ENCODE results near the gene VDAC1. TPM values are rescaled to one million over a fixed set of nuclear protein-coding genes. Genes with fewer than 3 reads are reported as not detected.

The VDAC1 gene
- total RNA-seq, 8 experiments from 2014 or later, result 157 to 304 (median 187) TPM

- in situ Hi-C loops (cut with MboI; ENCODE audit: low pct_unique_long_range_greater_than_20kb in 2 of 9, low sequenced_read_pairs in 9 of 9, unreplicated experiment in 9 of 9), result no loop called here
- 0 to 75% (median 46%) methylated on average over 1 to 2 of the region's 5 CpGs; no CpG with 5 or more reads in 4 of the 10 experiments for WGBS, 10 experiments
- Histone ChIP-seq H3K27ac (no peak overlapping the region), H3K4me1 (replicated peaks in 1 of 2) (peaks cover 29 to 40% of the 10 kb centered on the region in 2 donors), H3K4me3 (no peak overlapping the region)
- peak in 2 of 8 experiments; percentile 24 to 42 for ATAC-seq (replicated peaks in 6 of 8)
Observed at GRCh38 chr5:133921979-133922378, 82.8 kb downstream of the VDAC1 start.

Other genes with a start within 250 kb of the VDAC1 start
- gene C5orf15, start 36.4 kb downstream of the VDAC1 start, total RNA-seq, result 10 to 100 TPM; 27.3 to 92.6 (median 46.9) TPM
- 10 to 100 TPM in 2 of 8 experiments, 1 to 10 TPM in 6; 2.2 to 20.9 (median 5.3) TPM for gene TCF7, start 109.7 kb upstream of the VDAC1 start, total RNA-seq
- gene SKP1, start 172.0 kb upstream of the VDAC1 start, total RNA-seq, result 100 to 1,000 TPM; 368 to 550 (median 471) TPM
- 10 to 100 TPM; 51.9 to 86.0 (median 69.2) TPM for gene PPP2CA, start 221.1 kb upstream of the VDAC1 start, total RNA-seq